T-cell (primary cell): ENCODE results near the gene ADRA1B. TPM values are rescaled to one million over a fixed set of nuclear protein-coding genes. Genes with fewer than 3 reads are reported as not detected.

ENCODE experiments used
- ATAC-seq, 4 experiments: fragments of 200-7000 bp in 3 of 4; fragments of 150-1000 bp in 1 of 4; cut with Tn5 transposase; replicated peaks in 1 of 4; 1 replicate in 3 of 4; 2 replicates in 1 of 4; pipeline ENCODE4 v1.10.0; 2021; ENCODE audit warnings: moderate library complexity in 3 of 4, mild to moderate bottlenecking in 2 of 4, moderate number of reproducible peaks in 1 of 4
- CTCF ChIA-PET, 2 donors: fragments of 300-600 bp; sonication (Branson Sonifier 250); formaldehyde crosslinking; loops; one replicate each; lab custom pipeline; 2022; ENCODE audit warnings: antibody characterized with exemption in 2 of 2; lab: Charles Lee
- POLR2A ChIA-PET, 2 donors: fragments of 300-600 bp; sonication (Branson Sonifier 250); formaldehyde crosslinking; loops; one replicate each; lab custom pipeline; 2022; ENCODE audit warnings: antibody characterized with exemption in 2 of 2; lab: Charles Lee
- DNase-seq, 35 experiments: peaks; one replicate each; pipeline versions ENCODE4 v3.0.0 to v3.0.0-alpha.2; 2013 to 2023
- H3K27ac ChIP-seq: one replicate; pipeline ENCODE4 v1.5.1; 2013; ENCODE audit warnings: low read length
- H3K27me3 ChIP-seq, 2 experiments: replicated peaks in 1 of 2; 1 replicate in 1 of 2; 2 replicates in 1 of 2; pipeline versions ENCODE4 v1.6.1 to v1.7.0; 2013; ENCODE audit warnings: low read length in 1 of 2, mixed read lengths in 1 of 2; ENCODE audit not compliant: control insufficient read depth in 2 of 2, insufficient read depth in 2 of 2; ENCODE audit errors: extremely low read depth in 1 of 2
- H3K36me3 ChIP-seq, 2 donors: 1 replicate in 1 of 2; 2 replicates in 1 of 2; pipeline versions ENCODE4 v1.6.1 to v1.7.0; 2013; ENCODE audit warnings: low read length in 1 of 2; ENCODE audit not compliant: control insufficient read depth in 2 of 2, insufficient read depth in 1 of 2; ENCODE audit errors: extremely low read depth in 1 of 2
- H3K4me1 ChIP-seq, 2 experiments: 1 replicate in 1 of 2; 2 replicates in 1 of 2; pipeline versions ENCODE4 v1.6.1 to v1.7.0; 2013; ENCODE audit warnings: low read length in 2 of 2, mixed read lengths in 1 of 2; ENCODE audit not compliant: insufficient read depth in 2 of 2, control insufficient read depth in 1 of 2; ENCODE audit errors: extremely low read depth in 1 of 2
- H3K4me3 ChIP-seq, 2 donors: 1 replicate in 1 of 2; 2 replicates in 1 of 2; pipeline versions ENCODE4 v1.5.1 to v1.7.0; 2013; ENCODE audit warnings: mild to moderate bottlenecking in 2 of 2, low read length in 1 of 2, moderate library complexity in 1 of 2; ENCODE audit not compliant: control insufficient read depth in 1 of 2; ENCODE audit errors: extremely low read depth in 1 of 2
- H3K9me3 ChIP-seq: 2 replicates; pipeline ENCODE4 v1.7.0; 2013
- H3K27ac Mint-ChIP-seq, 2 donors: one replicate each; pipeline ENCODE4 v1.8.0; 2020 to 2021; ENCODE audit warnings: mild to moderate bottlenecking in 2 of 2, mixed read lengths in 2 of 2
- H3K27me3 Mint-ChIP-seq, 2 donors: one replicate each; pipeline ENCODE4 v1.8.0; 2021 to 2022; ENCODE audit warnings: mixed read lengths in 2 of 2
- H3K36me3 Mint-ChIP-seq: one replicate; pipeline ENCODE4 v1.8.0; 2021; ENCODE audit warnings: mixed read lengths
- H3K4me1 Mint-ChIP-seq, 3 donors: one replicate each; pipeline ENCODE4 v1.8.0; 2020 to 2022; ENCODE audit warnings: mixed read lengths in 3 of 3, mild to moderate bottlenecking in 1 of 3
- H3K4me3 Mint-ChIP-seq, 3 donors: one replicate each; pipeline ENCODE4 v1.8.0; 2020 to 2022; ENCODE audit warnings: mild to moderate bottlenecking in 3 of 3, mixed read lengths in 3 of 3, moderate library complexity in 3 of 3
- H3K9me3 Mint-ChIP-seq, 3 donors: one replicate each; pipeline ENCODE4 v1.8.0; 2020 to 2022; ENCODE audit warnings: mixed read lengths in 3 of 3
- WGBS: methylation state at CpG from one replicate; pipeline ENCODE4 v1.1.5; 2013; ENCODE audit warnings: missing lambda C conversion rate; ENCODE audit not compliant: insufficient coverage; 5-methylcytosine and 5-hydroxymethylcytosine counted together
- total RNA-seq, 35 experiments: library from RNA in 6 of 35; stranded (reverse) in 6 of 35; fragments of 120-200 nt in 1 of 35; gene quantifications; one replicate each; pipeline versions ENCODE4 v1.2.1 to v1.2.4 and lab custom pipeline; 2013 to 2026

The ADRA1B gene
- total RNA-seq, 5 donors from 2014 or later (not counting 1 experiment from before 2014, with no cell fraction given) = 0.12 TPM; not detected in 4

DNA sequence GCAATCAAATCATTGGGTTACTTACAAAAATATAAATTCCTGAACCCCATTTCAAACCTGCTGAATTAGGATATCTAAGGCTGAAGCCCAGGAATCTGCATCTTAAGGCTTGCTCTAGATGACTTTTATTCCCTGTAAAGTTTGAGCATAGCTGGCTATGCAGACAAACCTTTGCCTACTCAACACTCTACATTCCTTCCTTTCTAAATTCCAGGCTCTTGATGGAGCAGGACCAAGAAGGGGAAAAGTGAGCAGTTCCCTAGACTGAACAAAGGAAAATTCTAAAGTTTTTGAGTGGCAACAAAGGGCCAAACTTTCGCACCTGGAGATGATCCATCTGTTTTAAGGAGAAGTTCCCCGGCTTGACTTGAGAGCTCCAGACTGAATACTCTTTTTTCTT is 9.8 kb upstream of the ADRA1B start:
- POLR2A ChIA-PET = no interaction called here
- DNase-seq (no peak), ATAC-seq (no peak)
- Histone ChIP-seq H3K4me1 (peaks cover 0 to 3% of the 10 kb centered on the region in 2 experiments), H3K4me3 (no peak overlapping the region), H3K27me3 (peaks cover 0 to 13% of the 10 kb centered on the region in 2 experiments), H3K27ac (no peak overlapping the region), H3K9me3 (no peaks in the 10 kb centered on the region), H3K36me3 (no peaks in the 10 kb centered on the region)
- Mint-ChIP-seq H3K36me3 (no peaks in the 10 kb centered on the region), H3K4me3 (no peak overlapping the region), H3K9me3 (no peaks in the 10 kb centered on the region), H3K4me1 (peaks cover 0 to 8% (median 0%) of the 10 kb centered on the region in 3 donors), H3K27me3 (peaks cover 8 to 12% of the 10 kb centered on the region in 2 donors), H3K27ac (no peak overlapping the region)
- no CpG with 5 or more reads among the region's 2 CpGs for WGBS
- CTCF ChIA-PET = no interaction called here

DNA sequence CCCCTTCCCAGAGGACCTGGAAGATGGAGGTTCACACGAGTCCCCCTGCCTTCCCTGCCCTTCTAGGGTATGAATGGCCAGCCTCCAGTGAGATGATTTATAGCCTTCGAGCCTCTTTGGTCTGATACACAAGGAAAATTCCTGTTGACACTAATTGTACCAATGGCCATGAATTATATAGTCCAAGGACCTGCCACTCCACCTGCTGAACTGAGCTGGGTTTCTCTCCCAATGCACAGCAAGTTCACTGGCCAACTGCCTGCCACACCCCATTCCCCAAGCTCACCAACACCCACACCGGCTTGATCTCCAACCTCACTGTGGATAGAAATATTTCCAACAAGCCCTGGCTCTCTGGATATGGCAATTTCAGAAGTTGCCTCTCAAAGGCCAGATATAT is 9.3 kb upstream of the ADRA1B start:
- H3K9me3 Mint-ChIP-seq = no peaks in the 10 kb centered on the region
- no peak overlapping the region for H3K4me3 Mint-ChIP-seq
- Histone ChIP-seq H3K4me3 (no peak overlapping the region), H3K27me3 (peaks cover 0 to 14% of the 10 kb centered on the region in 2 experiments), H3K4me1 (peaks cover 0 to 3% of the 10 kb centered on the region in 2 experiments), H3K9me3 (no peaks in the 10 kb centered on the region), H3K36me3 (no peaks in the 10 kb centered on the region), H3K27ac (no peak overlapping the region)
- ChIA-PET POLR2A (interaction anchor here in 1 of 2 donors (0.5 kb wide), 1 partner anchor 871 kb away, joined by 3 read pairs; no protein-coding TSS in a partner anchor), CTCF (no interaction called here)
- no peak for ATAC-seq
- WGBS = no CpG with 5 or more reads among the region's 3 CpGs
- peaks cover 11 to 15% of the 10 kb centered on the region in 2 donors for H3K27me3 Mint-ChIP-seq
- no peak overlapping the region for H3K27ac Mint-ChIP-seq
- H3K36me3 Mint-ChIP-seq = no peaks in the 10 kb centered on the region
- H3K4me1 Mint-ChIP-seq = peaks cover 0 to 8% (median 0%) of the 10 kb centered on the region in 3 donors
- no peak for DNase-seq

DNA sequence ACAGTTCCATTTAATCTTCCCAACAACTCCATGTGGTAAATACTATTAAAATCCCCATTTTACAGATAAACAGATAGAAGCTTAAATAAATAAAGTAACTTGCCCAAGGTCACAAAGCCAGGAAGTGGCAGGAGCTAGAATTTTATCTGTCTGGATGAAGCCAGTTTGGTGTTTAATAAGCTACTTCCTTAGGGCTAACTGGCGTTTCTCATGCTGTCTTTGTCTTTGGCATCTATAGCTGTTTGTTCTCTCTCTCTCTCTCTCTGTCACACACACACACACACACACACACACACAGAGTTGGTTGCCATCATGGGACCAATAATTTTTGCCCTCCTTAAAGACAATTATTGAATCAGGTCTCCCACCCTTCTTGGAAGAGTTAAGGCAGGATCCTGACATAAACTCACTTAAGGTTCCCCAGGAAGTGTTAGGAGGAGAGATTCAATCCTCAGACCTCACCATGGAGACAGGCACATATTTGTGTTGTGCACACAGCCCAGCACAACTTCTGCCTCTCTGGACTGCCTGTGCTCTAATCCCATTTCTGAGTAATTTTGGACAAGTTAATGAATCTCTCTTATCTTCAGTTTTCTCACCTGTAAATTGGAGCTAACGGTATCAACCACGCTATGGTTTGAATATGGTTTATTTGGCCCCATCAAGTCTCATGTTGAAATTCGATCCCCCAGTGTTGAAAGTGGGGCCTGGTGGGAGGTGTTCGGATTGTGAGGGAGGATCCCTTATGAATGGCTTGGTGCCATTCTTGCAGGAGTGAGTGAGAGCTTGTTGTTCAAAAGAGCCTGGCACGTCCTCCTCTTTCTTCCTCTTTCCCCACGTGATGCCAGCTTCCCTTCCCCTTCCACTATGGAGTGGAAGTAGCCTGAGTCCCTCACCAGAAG is 8.3 kb upstream of the ADRA1B start:
- 60% methylated on average over 1 of the region's 7 CpGs for WGBS
- Mint-ChIP-seq H3K4me3 (no peak overlapping the region), H3K27me3 (peaks cover 15 to 17% of the 10 kb centered on the region in 2 donors), H3K36me3 (no peaks in the 10 kb centered on the region), H3K27ac (no peak overlapping the region), H3K9me3 (no peaks in the 10 kb centered on the region), H3K4me1 (peaks cover 0 to 8% (median 0%) of the 10 kb centered on the region in 3 donors)
- no peaks in the 10 kb centered on the region for H3K9me3 ChIP-seq
- CTCF ChIA-PET = interaction anchor here in 1 of 2 donors (0.7 kb wide), 1 partner anchor 34 kb away, joined by 3 read pairs; no protein-coding TSS in a partner anchor
- peaks cover 0 to 3% of the 10 kb centered on the region in 2 experiments for H3K4me1 ChIP-seq
- no peak overlapping the region for H3K4me3 ChIP-seq
- H3K27me3 ChIP-seq = peaks cover 0 to 14% of the 10 kb centered on the region in 2 experiments
- H3K36me3 ChIP-seq = no peaks in the 10 kb centered on the region
- DNase-seq (no peak), ATAC-seq (no peak)
- POLR2A ChIA-PET = interaction anchor here (0.6 to 0.7 kb wide), 2 partner anchors 12 to 1780 kb away, joined by 3 read pairs; no protein-coding TSS in a partner anchor
- H3K27ac ChIP-seq = no peak overlapping the region

DNA sequence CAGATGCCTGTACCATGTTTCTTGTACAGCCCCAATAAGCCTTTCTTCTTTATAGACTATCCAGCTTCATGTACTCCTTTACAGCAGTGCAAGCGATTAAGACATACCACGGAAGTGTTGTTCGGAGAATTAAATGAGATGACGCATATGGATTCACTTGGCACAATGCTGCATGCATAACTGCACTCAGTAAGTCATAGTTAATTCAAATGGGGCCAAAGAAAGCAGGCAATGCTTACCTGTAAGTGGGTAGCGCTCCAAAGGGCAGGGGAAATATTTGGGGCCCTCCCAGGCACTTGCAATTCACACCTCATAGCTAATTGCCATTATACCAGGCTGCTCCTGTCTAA is 7.7 kb upstream of the ADRA1B start:
- Histone ChIP-seq H3K9me3 (no peaks in the 10 kb centered on the region), H3K36me3 (no peaks in the 10 kb centered on the region), H3K27ac (no peak overlapping the region), H3K4me1 (peaks cover 0 to 3% of the 10 kb centered on the region in 2 experiments), H3K27me3 (peaks cover 0 to 13% of the 10 kb centered on the region in 2 experiments), H3K4me3 (no peak overlapping the region)
- Mint-ChIP-seq H3K27me3 (peaks cover 15 to 23% of the 10 kb centered on the region in 2 donors), H3K4me3 (no peak overlapping the region), H3K27ac (no peak overlapping the region), H3K36me3 (no peaks in the 10 kb centered on the region), H3K9me3 (no peaks in the 10 kb centered on the region), H3K4me1 (peaks cover 0 to 8% (median 0%) of the 10 kb centered on the region in 3 donors)
- ATAC-seq (no peak), DNase-seq (no peak)
- WGBS = 0% methylated on average over 1 of the region's 5 CpGs
- CTCF ChIA-PET = no interaction called here
- POLR2A ChIA-PET = no interaction called here

DNA sequence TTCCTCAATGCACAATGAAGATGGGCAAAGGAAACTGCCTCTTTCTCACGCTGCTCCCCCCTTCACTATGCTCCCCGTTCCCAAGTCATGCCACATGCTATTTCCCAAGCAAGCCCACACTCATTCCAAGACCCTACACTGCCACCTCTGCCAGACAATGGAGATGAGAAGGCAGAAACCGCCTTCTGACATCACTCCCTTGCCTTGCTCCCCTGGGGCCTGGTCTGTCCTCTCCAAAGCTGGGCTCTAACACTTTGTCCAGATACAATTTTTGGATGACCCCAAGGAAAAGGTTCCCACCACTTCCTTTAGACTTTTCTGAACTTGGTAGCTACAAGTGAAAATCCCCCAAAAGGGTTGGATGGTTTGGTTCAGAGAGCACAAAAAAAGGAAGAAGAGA is 7.2 kb upstream of the ADRA1B start:
- H3K27me3 Mint-ChIP-seq = peaks cover 19 to 28% of the 10 kb centered on the region in 2 donors
- no peaks in the 10 kb centered on the region for H3K9me3 Mint-ChIP-seq
- Histone ChIP-seq H3K4me3 (no peak overlapping the region), H3K36me3 (no peaks in the 10 kb centered on the region), H3K27me3 (peaks cover 0 to 14% of the 10 kb centered on the region in 2 experiments), H3K27ac (no peak overlapping the region), H3K9me3 (no peaks in the 10 kb centered on the region), H3K4me1 (peaks cover 0 to 3% of the 10 kb centered on the region in 2 experiments)
- H3K36me3 Mint-ChIP-seq = no peaks in the 10 kb centered on the region
- peaks cover 0 to 8% (median 0%) of the 10 kb centered on the region in 3 donors for H3K4me1 Mint-ChIP-seq
- WGBS = 68% methylated on average over 3 of the region's 3 CpGs
- POLR2A ChIA-PET = no interaction called here
- DNase-seq (no peak), ATAC-seq (no peak)
- no peak overlapping the region for H3K4me3 Mint-ChIP-seq
- CTCF ChIA-PET = no interaction called here
- no peak overlapping the region for H3K27ac Mint-ChIP-seq

DNA sequence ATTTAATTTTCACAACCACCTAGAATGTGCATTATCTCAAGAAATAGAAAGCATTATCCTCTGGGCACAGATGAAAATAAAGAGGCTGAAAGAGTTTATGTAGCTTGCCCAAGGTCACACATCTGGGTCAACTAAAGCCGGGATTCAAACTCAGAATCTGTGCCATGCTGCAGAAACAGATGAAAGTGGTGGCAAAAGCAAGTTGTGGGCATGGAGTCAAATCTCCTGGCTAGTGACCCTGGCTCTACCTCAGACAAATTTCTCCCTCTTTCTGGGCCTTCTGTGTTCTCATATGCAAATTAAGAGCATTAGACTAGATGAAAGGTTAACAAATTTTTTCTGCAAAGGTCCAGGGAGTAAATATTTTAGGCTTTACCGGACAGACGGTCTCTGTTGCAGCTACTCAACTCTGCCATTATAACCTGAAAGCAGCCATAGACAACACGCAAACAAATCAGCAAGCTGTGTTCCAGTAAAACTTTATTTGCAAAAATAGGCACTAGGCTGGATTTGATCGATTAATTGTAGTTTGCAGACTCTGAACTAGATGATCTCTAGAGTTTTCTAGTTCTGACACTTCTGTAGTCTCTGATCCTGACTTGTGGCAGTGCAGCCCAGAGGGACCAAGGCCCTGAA is 6.0 kb upstream of the ADRA1B start:
- Mint-ChIP-seq H3K27me3 (peaks cover 27 to 35% of the 10 kb centered on the region in 2 donors), H3K36me3 (no peaks in the 10 kb centered on the region), H3K4me3 (no peak overlapping the region), H3K4me1 (peaks cover under 1 to 2% (median 1%) of the 10 kb centered on the region in 3 donors), H3K9me3 (no peaks in the 10 kb centered on the region), H3K27ac (no peak overlapping the region)
- Histone ChIP-seq H3K4me1 (no peaks in the 10 kb centered on the region), H3K27ac (no peak overlapping the region), H3K36me3 (no peaks in the 10 kb centered on the region), H3K27me3 (peaks cover 2 to 19% of the 10 kb centered on the region in 2 experiments), H3K4me3 (no peak overlapping the region), H3K9me3 (no peaks in the 10 kb centered on the region)
- CTCF ChIA-PET = no interaction called here
- ATAC-seq = no peak
- no peak for DNase-seq
- WGBS = 92% methylated on average over 4 of the region's 5 CpGs
- POLR2A ChIA-PET = no interaction called here
